ENCODE data around the gene LDHAL6A. TPM values are rescaled to one million over a fixed set of nuclear protein-coding genes. Genes with fewer than 3 reads are reported as not detected.

The LDHAL6A gene
- total and polyA plus RNA-seq, 9 donors = 0.13 to 0.67 (median 0.15) TPM; not detected in 2

- 100% methylated on average over 1 of the region's 3 CpGs for WGBS (ENCODE audit: insufficient coverage)
- no peak overlapping the region for H3K27ac ChIP-seq (ENCODE audit: low read length)
- no peaks in the 10 kb centered on the region for H3K4me1 ChIP-seq (ENCODE audit: control insufficient read depth, insufficient read depth, low read length)
- no peaks in the 10 kb centered on the region for H3K27me3 ChIP-seq (ENCODE audit: control insufficient read depth, insufficient read depth, low read length)
- no peak for DNase-seq
- no peak overlapping the region for H3K4me3 ChIP-seq (ENCODE audit: low read length)
- peaks cover 10% of the 10 kb centered on the region for H3K36me3 ChIP-seq (ENCODE audit: control insufficient read depth, insufficient read depth, low read length)
- H3K9me3 ChIP-seq (replicated peaks; ENCODE audit: control insufficient read depth, low read depth, low read length) = no peaks in the 10 kb centered on the region
Measured at GRCh38 chr11:18521122-18521521, 65.5 kb downstream of the LDHAL6A start.

GRCh38 chr11:18522388-18522787 lies 66.7 kb downstream of the LDHAL6A start:
- WGBS (ENCODE audit: insufficient coverage) = 65% methylated on average over 4 of the region's 4 CpGs
- H3K36me3 ChIP-seq (ENCODE audit: control insufficient read depth, insufficient read depth, low read length) = peaks cover 10% of the 10 kb centered on the region

GRCh38 chr11:18523084-18523483 lies 67.4 kb downstream of the LDHAL6A start:
- H3K27ac ChIP-seq (ENCODE audit: low read length) = no peak overlapping the region
- H3K36me3 ChIP-seq (ENCODE audit: control insufficient read depth, insufficient read depth, low read length) = peaks cover 10% of the 10 kb centered on the region
- H3K4me1 ChIP-seq (ENCODE audit: control insufficient read depth, insufficient read depth, low read length) = peaks cover 4% of the 10 kb centered on the region
- no peak overlapping the region for H3K4me3 ChIP-seq (ENCODE audit: low read length)
- WGBS (ENCODE audit: insufficient coverage) = 100% methylated on average over 1 of the region's 3 CpGs
- H3K9me3 ChIP-seq (replicated peaks; ENCODE audit: control insufficient read depth, low read depth, low read length) = no peaks in the 10 kb centered on the region
- DNase-seq = no peak
- H3K27me3 ChIP-seq (ENCODE audit: control insufficient read depth, insufficient read depth, low read length) = no peaks in the 10 kb centered on the region

More at GRCh38 chr11:18522388-18522787, 66.7 kb downstream of the LDHAL6A start:
- Histone ChIP-seq H3K4me3 (ENCODE audit: low read length) (no peak overlapping the region), H3K9me3 (replicated peaks; ENCODE audit: control insufficient read depth, low read depth, low read length) (no peaks in the 10 kb centered on the region), H3K27me3 (ENCODE audit: control insufficient read depth, insufficient read depth, low read length) (no peaks in the 10 kb centered on the region), H3K4me1 (ENCODE audit: control insufficient read depth, insufficient read depth, low read length) (no peaks in the 10 kb centered on the region), H3K27ac (ENCODE audit: low read length) (no peak overlapping the region)
- no peak for DNase-seq

GRCh38 chr11:18524248-18524647 lies 68.6 kb downstream of the LDHAL6A start:
- H3K27me3 ChIP-seq (ENCODE audit: control insufficient read depth, insufficient read depth, low read length) = no peaks in the 10 kb centered on the region
- H3K4me1 ChIP-seq (ENCODE audit: control insufficient read depth, insufficient read depth, low read length) = peaks cover 4% of the 10 kb centered on the region
- DNase-seq = no peak
- no peaks in the 10 kb centered on the region for H3K9me3 ChIP-seq (replicated peaks; ENCODE audit: control insufficient read depth, low read depth, low read length)
- H3K27ac ChIP-seq (ENCODE audit: low read length) = no peak overlapping the region
- H3K4me3 ChIP-seq (ENCODE audit: low read length) = no peak overlapping the region
- no CpG with 5 or more reads among the region's 1 CpG for WGBS (ENCODE audit: insufficient coverage)
- H3K36me3 ChIP-seq (ENCODE audit: control insufficient read depth, insufficient read depth, low read length) = peaks cover 10% of the 10 kb centered on the region

GRCh38 chr11:18526130-18526520 lies 70.5 kb downstream of the LDHAL6A start:
- WGBS (ENCODE audit: insufficient coverage) = 0% methylated on average over 4 of the region's 8 CpGs
- no peaks in the 10 kb centered on the region for H3K27me3 ChIP-seq (ENCODE audit: control insufficient read depth, insufficient read depth, low read length)
- H3K27ac ChIP-seq (ENCODE audit: low read length) = peak overlapping the region; percentile 99
- peaks cover 10% of the 10 kb centered on the region for H3K36me3 ChIP-seq (ENCODE audit: control insufficient read depth, insufficient read depth, low read length)
- DNase-seq = no peak
- H3K4me3 ChIP-seq (ENCODE audit: low read length) = peak overlapping the region; percentile 93
- H3K4me1 ChIP-seq (ENCODE audit: control insufficient read depth, insufficient read depth, low read length) = peaks cover 4% of the 10 kb centered on the region
- no peaks in the 10 kb centered on the region for H3K9me3 ChIP-seq (replicated peaks; ENCODE audit: control insufficient read depth, low read depth, low read length)

- Histone ChIP-seq H3K9me3 (replicated peaks; ENCODE audit: control insufficient read depth, low read depth, low read length) (no peaks in the 10 kb centered on the region), H3K36me3 (ENCODE audit: control insufficient read depth, insufficient read depth, low read length) (peaks cover 10% of the 10 kb centered on the region), H3K4me1 (ENCODE audit: control insufficient read depth, insufficient read depth, low read length) (peaks cover 4% of the 10 kb centered on the region), H3K27ac (ENCODE audit: low read length) (peak within 1 kb of the TSS; percentile 99), H3K27me3 (ENCODE audit: control insufficient read depth, insufficient read depth, low read length) (no peaks in the 10 kb centered on the region), H3K4me3 (ENCODE audit: low read length) (peak within 1 kb of the TSS; percentile 93)
- WGBS (ENCODE audit: insufficient coverage) = 0% methylated on average over 42 of the region's 57 CpGs
- peak; percentile 98 for DNase-seq
Measured at GRCh38 chr11:18526521-18527296, 71.1 kb downstream of the LDHAL6A start, which contains the start of gene TSG101. TSS of gene TSG101 (minus strand) at chr11:18526942. CDS start at chr11:18526816, 126 bp downstream.

- WGBS (ENCODE audit: insufficient coverage) = 50% methylated on average over 1 of the region's 5 CpGs
Measured at GRCh38 chr11:18527512-18527911, 71.9 kb downstream of the LDHAL6A start.

More at GRCh38 chr11:18527512-18527911, 71.9 kb downstream of the LDHAL6A start:
- peaks cover 4% of the 10 kb centered on the region for H3K4me1 ChIP-seq (ENCODE audit: control insufficient read depth, insufficient read depth, low read length)
- H3K27ac ChIP-seq (ENCODE audit: low read length) = peak overlapping the region; percentile 99
- H3K4me3 ChIP-seq (ENCODE audit: low read length) = peak overlapping the region; percentile 93
- H3K9me3 ChIP-seq (replicated peaks; ENCODE audit: control insufficient read depth, low read depth, low read length) = no peaks in the 10 kb centered on the region
- no peaks in the 10 kb centered on the region for H3K27me3 ChIP-seq (ENCODE audit: control insufficient read depth, insufficient read depth, low read length)
- DNase-seq = peak; percentile 23
- peaks cover 8% of the 10 kb centered on the region for H3K36me3 ChIP-seq (ENCODE audit: control insufficient read depth, insufficient read depth, low read length)

Other genes starting within 250 kb of the LDHAL6A start
- not detected for gene SAA4, start 219.1 kb upstream of the LDHAL6A start, total RNA-seq
- under 1 TPM in 1 of 8 donors, not detected in 7; 0.25 TPM for gene SAA4, start 219.1 kb upstream of the LDHAL6A start, polyA plus RNA-seq (ENCODE audit: insufficient read depth in 1 of 8, insufficient read length in 8 of 8, low replicate concordance in 1 of 8)
- not detected for gene SAA2, start 207.2 kb upstream of the LDHAL6A start, total RNA-seq
- gene SAA2, start 207.2 kb upstream of the LDHAL6A start, polyA plus RNA-seq (ENCODE audit: insufficient read depth in 1 of 8, insufficient read length in 8 of 8, low replicate concordance in 1 of 8) = not detected
- gene SAA1, start 189.6 kb upstream of the LDHAL6A start, total RNA-seq = not detected
- gene SAA1, start 189.6 kb upstream of the LDHAL6A start, polyA plus RNA-seq (ENCODE audit: insufficient read depth in 1 of 8, insufficient read length in 8 of 8, low replicate concordance in 1 of 8) = not detected
- gene HPS5, start 133.7 kb upstream of the LDHAL6A start, total RNA-seq = 19.2 TPM
- 10 to 100 TPM in 7 of 8 donors, 1 to 10 TPM in 1; 10.0 to 14.6 (median 11.3) TPM for gene HPS5, start 133.7 kb upstream of the LDHAL6A start, polyA plus RNA-seq (ENCODE audit: insufficient read depth in 1 of 8, insufficient read length in 8 of 8, low replicate concordance in 1 of 8)
- gene GTF2H1, start 133.3 kb upstream of the LDHAL6A start, total RNA-seq = 39.9 TPM
- 10 to 100 TPM; 30.0 to 39.4 (median 32.9) TPM for gene GTF2H1, start 133.3 kb upstream of the LDHAL6A start, polyA plus RNA-seq (ENCODE audit: insufficient read depth in 1 of 8, insufficient read length in 8 of 8, low replicate concordance in 1 of 8)
- 395 TPM for gene LDHA, start 61.3 kb upstream of the LDHAL6A start, total RNA-seq
- 100 to 1,000 TPM; 482 to 607 (median 533) TPM for gene LDHA, start 61.3 kb upstream of the LDHAL6A start, polyA plus RNA-seq (ENCODE audit: insufficient read depth in 1 of 8, insufficient read length in 8 of 8, low replicate concordance in 1 of 8)
- not detected for gene LDHC, start 43.5 kb upstream of the LDHAL6A start, total RNA-seq
- 1 to 10 TPM in 2 of 8 donors, under 1 TPM in 1, not detected in 5; 0.23 to 1.3 (median 1.1) TPM for gene LDHC, start 43.5 kb upstream of the LDHAL6A start, polyA plus RNA-seq (ENCODE audit: insufficient read depth in 1 of 8, insufficient read length in 8 of 8, low replicate concordance in 1 of 8)
- 79.4 TPM for gene TSG101, start 71.1 kb downstream of the LDHAL6A start, total RNA-seq
- gene TSG101, start 71.1 kb downstream of the LDHAL6A start, polyA plus RNA-seq (ENCODE audit: insufficient read depth in 1 of 8, insufficient read length in 8 of 8, low replicate concordance in 1 of 8) = 100 to 1,000 TPM in 6 of 8 donors, 10 to 100 TPM in 2; 86.1 to 125 (median 108) TPM
- gene UEVLD, start 132.9 kb downstream of the LDHAL6A start, total RNA-seq = 14.8 TPM
- gene UEVLD, start 132.9 kb downstream of the LDHAL6A start, polyA plus RNA-seq (ENCODE audit: insufficient read depth in 1 of 8, insufficient read length in 8 of 8, low replicate concordance in 1 of 8) = 10 to 100 TPM; 10.7 to 15.3 (median 12.0) TPM
- gene MISFA, start 143.9 kb downstream of the LDHAL6A start, total RNA-seq = 4.3 TPM
- 1 to 10 TPM; 3.1 to 7.1 (median 4.3) TPM for gene MISFA, start 143.9 kb downstream of the LDHAL6A start, polyA plus RNA-seq (ENCODE audit: insufficient read depth in 1 of 8, insufficient read length in 8 of 8, low replicate concordance in 1 of 8)
- 16.0 TPM for gene SPTY2D1, start 178.5 kb downstream of the LDHAL6A start, total RNA-seq
- gene SPTY2D1, start 178.5 kb downstream of the LDHAL6A start, polyA plus RNA-seq (ENCODE audit: insufficient read depth in 1 of 8, insufficient read length in 8 of 8, low replicate concordance in 1 of 8) = 10 to 100 TPM; 11.0 to 18.6 (median 15.7) TPM
- 2.6 TPM for gene TMEM86A, start 242.9 kb downstream of the LDHAL6A start, total RNA-seq
- gene TMEM86A, start 242.9 kb downstream of the LDHAL6A start, polyA plus RNA-seq (ENCODE audit: insufficient read depth in 1 of 8, insufficient read length in 8 of 8, low replicate concordance in 1 of 8) = 1 to 10 TPM; 1.5 to 3.4 (median 3.1) TPM